ENCODE data around the gene TRIM54.
"Not testable (repeated sequence)": the region's sequence is repeated elsewhere in the genome, so short reads cannot be mapped to it uniquely, and the experiment has no call there.

Gene TRIM54

DNA sequence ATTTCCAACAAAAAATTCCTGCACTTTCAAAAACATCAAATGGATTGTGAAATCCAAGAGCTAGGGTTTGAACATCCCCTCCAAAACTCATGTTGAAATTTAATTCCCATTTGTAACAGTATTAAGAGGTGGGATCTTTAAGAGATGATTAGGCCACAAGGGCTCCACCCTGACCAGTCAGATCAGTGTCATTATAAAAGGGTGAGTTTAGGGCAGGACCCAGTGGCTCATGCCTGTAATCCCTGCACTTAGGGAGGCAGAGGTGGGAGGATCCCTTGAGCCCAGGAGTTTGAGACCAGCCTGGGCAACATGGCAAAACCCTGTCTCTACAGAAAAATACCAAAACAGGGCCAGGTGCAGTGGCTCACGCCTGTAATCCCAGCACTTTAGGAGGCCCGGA is 65.4 kb downstream of the TRIM54 start:
- TF ChIP-seq CTCF (conservative IDR thresholded peaks at IDR 0.05; ENCODE audit: low read length) = no peak
- no peak for TF ChIP-seq EZH2phosphoT487 (IDR thresholded peaks at IDR 0.05; ENCODE audit: borderline replicate concordance)
- peaks cover 7% of the 10 kb centered on the region; the same call in 1 of the 2 replicates for H3K36me3 ChIP-seq (ENCODE audit: insufficient read depth, low read length)
- no peak overlapping the region for H3K4me3 ChIP-seq (ENCODE audit: low read length, poor library complexity, severe bottlenecking)
- no peak overlapping the region for H3K9ac ChIP-seq (ENCODE audit: low read depth, low read length, poor library complexity, severe bottlenecking)
- H3K4me2 ChIP-seq (ENCODE audit: low read depth, low read length, poor library complexity, severe bottlenecking) = no peak overlapping the region
- H3F3A ChIP-seq (ENCODE audit: low read depth) = 0 out of 2 replicates have a peak, but pooled peaks cover under 1% of the 10 kb centered on the region
- no peak overlapping the region for H2AFZ ChIP-seq (ENCODE audit: low read length)
- H3K27me3 ChIP-seq (ENCODE audit: insufficient read depth, low read length, poor library complexity, severe bottlenecking) = no peaks in the 10 kb centered on the region
- no peaks in the 10 kb centered on the region for H3K9me2 ChIP-seq (replicated peaks; ENCODE audit: low read depth, low read length)
- H3K9me3 ChIP-seq (ENCODE audit: insufficient read depth, low read depth, low read length) = no peaks in the 10 kb centered on the region
- H3K79me2 ChIP-seq (ENCODE audit: insufficient read depth, low read length) = peaks cover 77% of the 10 kb centered on the region
- H3K4me1 ChIP-seq (ENCODE audit: insufficient read depth, low read length, poor library complexity, severe bottlenecking) = peaks cover 5% of the 10 kb centered on the region
- peaks cover 32% of the 10 kb centered on the region for H4K20me1 ChIP-seq (ENCODE audit: insufficient read depth, low read length, poor library complexity, severe bottlenecking)

DNA sequence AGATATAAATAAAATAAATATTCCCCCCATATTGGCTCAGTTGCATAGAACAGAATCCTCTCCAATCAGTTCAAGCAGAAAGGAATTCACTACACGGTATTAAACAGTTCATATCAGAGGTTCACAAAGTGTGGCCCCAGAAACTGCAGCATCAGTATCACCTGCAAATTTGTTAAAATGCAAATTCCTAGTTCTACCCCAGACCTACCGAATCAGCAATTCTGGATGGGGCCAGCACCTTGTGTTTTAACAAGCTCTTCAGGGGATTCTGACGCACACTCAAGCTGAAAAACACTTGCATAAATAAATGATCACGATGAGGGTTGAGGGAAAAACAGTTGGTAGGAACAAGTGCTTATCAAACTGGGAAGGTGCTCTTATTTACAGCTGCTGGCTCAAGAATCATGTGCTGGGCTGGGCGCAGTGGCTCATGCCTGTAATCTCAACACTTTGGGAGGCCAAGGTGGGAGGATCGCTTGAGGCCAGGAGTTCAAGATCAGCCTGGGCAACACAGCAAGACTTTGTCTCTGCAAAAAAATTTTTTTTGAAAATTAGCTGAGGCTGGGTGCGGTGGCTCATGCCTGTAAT is 68.0 kb downstream of the TRIM54 start:
- TF ChIP-seq CTCF (conservative IDR thresholded peaks at IDR 0.05; ENCODE audit: low read length) (no peak), EZH2phosphoT487 (IDR thresholded peaks at IDR 0.05; ENCODE audit: borderline replicate concordance) (no peak)
- peaks cover 12% of the 10 kb centered on the region for H3K4me1 ChIP-seq (ENCODE audit: insufficient read depth, low read length, poor library complexity, severe bottlenecking)
- peaks cover 35% of the 10 kb centered on the region for H4K20me1 ChIP-seq (ENCODE audit: insufficient read depth, low read length, poor library complexity, severe bottlenecking)

DNA sequence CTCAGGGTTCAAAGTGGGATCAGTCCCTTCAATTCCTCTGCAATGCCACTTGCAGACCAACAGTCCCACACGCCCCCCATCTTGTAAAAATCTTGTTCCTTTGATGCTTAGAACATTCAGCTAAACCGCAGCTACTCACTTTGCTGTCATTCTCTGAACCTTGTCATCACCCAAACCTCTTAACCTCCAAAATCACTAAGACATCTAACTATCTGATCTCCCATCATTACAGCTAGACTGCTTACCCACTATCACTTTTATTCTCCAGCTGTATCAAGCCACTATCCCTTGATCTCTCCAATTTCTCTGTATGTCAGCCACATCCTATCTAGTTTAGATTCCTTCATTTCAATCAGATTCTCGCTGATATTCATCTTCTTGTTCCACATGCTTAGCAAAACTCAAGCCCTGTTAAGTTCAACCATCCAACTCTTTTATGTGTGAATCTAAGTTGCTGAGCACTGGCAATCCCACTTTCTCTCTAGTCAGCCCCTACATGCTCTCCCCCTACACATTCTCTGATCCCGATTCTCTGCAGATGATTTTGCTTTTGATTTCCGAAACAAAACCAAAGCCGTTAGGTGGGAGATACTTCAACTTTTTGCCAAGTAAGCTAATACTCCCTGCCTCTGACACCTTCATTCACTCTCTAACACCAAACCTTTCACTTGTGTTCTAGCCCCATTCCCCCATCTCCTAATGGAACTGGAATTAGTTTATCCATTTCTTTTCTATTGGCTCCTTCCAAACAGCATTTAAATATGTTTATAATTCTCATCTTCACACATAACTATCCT is 69.8 kb downstream of the TRIM54 start:
- no peak for TF ChIP-seq EZH2phosphoT487 (IDR thresholded peaks at IDR 0.05; ENCODE audit: borderline replicate concordance)
- no peak for TF ChIP-seq CTCF (conservative IDR thresholded peaks at IDR 0.05; ENCODE audit: low read length)
- no peaks in the 10 kb centered on the region for H3K36me3 ChIP-seq (ENCODE audit: insufficient read depth, low read length)

More for the DNA sequence above, 68.0 kb downstream of the TRIM54 start:
- H3F3A ChIP-seq (ENCODE audit: low read depth) = 0 out of 2 replicates have a peak, but pooled peaks cover 2% of the 10 kb centered on the region
- H3K27me3 ChIP-seq (ENCODE audit: insufficient read depth, low read length, poor library complexity, severe bottlenecking) = no peaks in the 10 kb centered on the region
- H2AFZ ChIP-seq (ENCODE audit: low read length) = no peak overlapping the region
- H3K9me3 ChIP-seq (ENCODE audit: insufficient read depth, low read depth, low read length) = no peaks in the 10 kb centered on the region
- H3K4me2 ChIP-seq (ENCODE audit: low read depth, low read length, poor library complexity, severe bottlenecking) = no peak overlapping the region
- no peaks in the 10 kb centered on the region for H3K9me2 ChIP-seq (replicated peaks; ENCODE audit: low read depth, low read length)
- H3K4me3 ChIP-seq (ENCODE audit: low read length, poor library complexity, severe bottlenecking) = no peak overlapping the region
- no peaks in the 10 kb centered on the region for H3K36me3 ChIP-seq (ENCODE audit: insufficient read depth, low read length)
- no peak overlapping the region for H3K9ac ChIP-seq (ENCODE audit: low read depth, low read length, poor library complexity, severe bottlenecking)
- peaks cover 91% of the 10 kb centered on the region for H3K79me2 ChIP-seq (ENCODE audit: insufficient read depth, low read length)

GRCh38 chr2:27353386-27353761 is 71.1 kb downstream of the TRIM54 start:
- H3K27me3 ChIP-seq (ENCODE audit: insufficient read depth, low read length, poor library complexity, severe bottlenecking); H3F3A ChIP-seq (ENCODE audit: low read depth); H3K36me3 ChIP-seq (ENCODE audit: insufficient read depth, low read length); H2AFZ ChIP-seq (ENCODE audit: low read length); H3K4me3 ChIP-seq (ENCODE audit: low read length, poor library complexity, severe bottlenecking); H3K9ac ChIP-seq (ENCODE audit: low read depth, low read length, poor library complexity, severe bottlenecking); H3K9me3 ChIP-seq (ENCODE audit: insufficient read depth, low read depth, low read length); H3K9me2 ChIP-seq (replicated peaks; ENCODE audit: low read depth, low read length): not testable (repeated sequence)
- Histone ChIP-seq H3K79me2 (ENCODE audit: insufficient read depth, low read length) (peaks cover 88% of the 10 kb centered on the region), H3K4me2 (ENCODE audit: low read depth, low read length, poor library complexity, severe bottlenecking) (peak overlapping the region; percentile 98), H3K4me1 (ENCODE audit: insufficient read depth, low read length, poor library complexity, severe bottlenecking) (peaks cover 26% of the 10 kb centered on the region), H4K20me1 (ENCODE audit: insufficient read depth, low read length, poor library complexity, severe bottlenecking) (peaks cover 26% of the 10 kb centered on the region)

More for the DNA sequence above, 69.8 kb downstream of the TRIM54 start:
- H3K9ac ChIP-seq (ENCODE audit: low read depth, low read length, poor library complexity, severe bottlenecking) = no peak overlapping the region
- H4K20me1 ChIP-seq (ENCODE audit: insufficient read depth, low read length, poor library complexity, severe bottlenecking) = peaks cover 34% of the 10 kb centered on the region
- H3K79me2 ChIP-seq (ENCODE audit: insufficient read depth, low read length) = peaks cover 88% of the 10 kb centered on the region
- no peaks in the 10 kb centered on the region for H3K27me3 ChIP-seq (ENCODE audit: insufficient read depth, low read length, poor library complexity, severe bottlenecking)
- H3K4me2 ChIP-seq (ENCODE audit: low read depth, low read length, poor library complexity, severe bottlenecking) = peak overlapping the region; percentile 32
- no peak overlapping the region for H2AFZ ChIP-seq (ENCODE audit: low read length)
- no peaks in the 10 kb centered on the region for H3K9me3 ChIP-seq (ENCODE audit: insufficient read depth, low read depth, low read length)
- 0 out of 2 replicates have a peak, but pooled peaks cover 2% of the 10 kb centered on the region for H3F3A ChIP-seq (ENCODE audit: low read depth)
- peaks cover 18% of the 10 kb centered on the region for H3K4me1 ChIP-seq (ENCODE audit: insufficient read depth, low read length, poor library complexity, severe bottlenecking)
- no peak overlapping the region for H3K4me3 ChIP-seq (ENCODE audit: low read length, poor library complexity, severe bottlenecking)
- no peaks in the 10 kb centered on the region for H3K9me2 ChIP-seq (replicated peaks; ENCODE audit: low read depth, low read length)
